HepG2 (cell line): Measurements from ENCODE around the gene MFSD6. TPM values are rescaled to one million over a fixed set of nuclear protein-coding genes. Genes with fewer than 3 reads are reported as not detected.
A peak's percentile ranks its signal among the peaks of the same experiment; 100 is the strongest.

Source experiments
- FOXK1 ChIP-seq: sonication (generic); formaldehyde crosslinking; IDR thresholded peaks from 2 replicates; pipeline ENCODE4 v1.4.0; 2020; ENCODE audit warnings: low read depth, missing genetic modification reagents, borderline replicate concordance
- IRX3 ChIP-seq: sonication (generic); formaldehyde crosslinking; IDR thresholded peaks from 2 replicates; pipeline ENCODE4 v1.8.1; 2023; ENCODE audit warnings: mild to moderate bottlenecking, low read depth, missing genetic modification reagents, borderline replicate concordance
- KDM6A ChIP-seq: IDR thresholded peaks from 2 replicates; pipeline ENCODE4 v1.6.1; 2016; ENCODE audit warnings: low read depth
- MEIS2 ChIP-seq: sonication (generic); formaldehyde crosslinking; IDR thresholded peaks from 2 replicates; pipeline ENCODE4 v1.9.0; 2021; ENCODE audit warnings: mild to moderate bottlenecking, missing genetic modification reagents
- MYNN ChIP-seq: sonication (generic); formaldehyde crosslinking; IDR thresholded peaks from 2 replicates; pipeline ENCODE4 v1.4.0; 2020; ENCODE audit warnings: mild to moderate bottlenecking, low read depth, missing genetic modification reagents
- PAWR ChIP-seq: sonication (generic); formaldehyde crosslinking; IDR thresholded peaks from 2 replicates; pipeline ENCODE4 v1.4.0; 2020; ENCODE audit warnings: missing genetic modification reagents, mild to moderate bottlenecking, borderline replicate concordance
- PAXIP1 ChIP-seq: sonication (generic); formaldehyde crosslinking; conservative IDR thresholded peaks from 2 replicates; pipeline ENCODE4 v1.4.0; 2020; ENCODE audit warnings: mild to moderate bottlenecking, missing genetic modification reagents, moderate library complexity
- PITX1 ChIP-seq: sonication (generic); formaldehyde crosslinking; IDR thresholded peaks from 2 replicates; pipeline ENCODE4 v1.5.1; 2020; ENCODE audit warnings: mild to moderate bottlenecking, missing genetic modification reagents
- RBM22 ChIP-seq: fragments of 200-400 bp; formaldehyde crosslinking; optimal IDR thresholded peaks from 2 replicates; pipeline ENCODE3; 2017; ENCODE audit warnings: mild to moderate bottlenecking, low read length, moderate library complexity
- SIX1 ChIP-seq: sonication (generic); formaldehyde crosslinking; IDR thresholded peaks from 2 replicates; pipeline ENCODE4 v1.4.0; 2020; ENCODE audit warnings: missing genetic modification reagents, borderline replicate concordance
- SNAI1 ChIP-seq: sonication (generic); formaldehyde crosslinking; IDR thresholded peaks from 2 replicates; pipeline ENCODE4 v1.5.0; 2020; ENCODE audit warnings: mild to moderate bottlenecking, missing genetic modification reagents, borderline replicate concordance
- ZNF234 ChIP-seq: sonication (generic); formaldehyde crosslinking; conservative IDR thresholded peaks from 2 replicates; pipeline ENCODE4 v1.5.1; 2020; ENCODE audit warnings: mild to moderate bottlenecking, missing genetic modification reagents
- ZNF75D ChIP-seq: sonication (generic); formaldehyde crosslinking; IDR thresholded peaks from 2 replicates; pipeline ENCODE4 v1.8.1; 2023; ENCODE audit warnings: missing genetic modification reagents, mild to moderate bottlenecking, borderline replicate concordance
- polyA plus RNA-seq, 8 experiments: library from polyadenylated mRNA; depleted of rRNA in 3 of 8; stranded (reverse) in 7 of 8; unstranded in 1 of 8; fragments of >200 nt; fragmentation: Illumina TruSeq in 4 of 8; extraction: Trizol in 4 of 8; gene quantifications; 2 replicates each; pipeline versions ENCODE4 v1.2.1 to v1.2.3, GENCODE V29; 2011 to 2016; ENCODE audit warnings: low read depth in 4 of 8, missing spikeins in 1 of 8, mixed read lengths in 1 of 8; ENCODE audit not compliant: insufficient read depth in 1 of 8
- total RNA-seq, 5 experiments: library from RNA; depleted of rRNA; stranded (reverse); fragments of >200 nt; fragmentation: Illumina TruSeq; extraction: Trizol; gene quantifications; 2 replicates each; pipeline ENCODE4 v1.2.3, GENCODE V29; 2016; ENCODE audit warnings: low read depth in 1 of 5
- TF ChIP-seq, protein P1 (sequence below): sonication (generic); formaldehyde crosslinking; IDR thresholded peaks from 2 replicates; pipeline ENCODE4 v1.4.0; 2020; ENCODE audit warnings: mild to moderate bottlenecking, missing genetic modification reagents, borderline replicate concordance
- TF ChIP-seq, protein P2 (sequence below): sonication (generic); formaldehyde crosslinking; IDR thresholded peaks from 2 replicates; pipeline ENCODE4 v1.4.0; 2020; ENCODE audit warnings: missing genetic modification reagents
- TF ChIP-seq, protein P3 (sequence below): sonication (generic); formaldehyde crosslinking; IDR thresholded peaks from 2 replicates; pipeline ENCODE4 v1.8.0; 2022; ENCODE audit warnings: missing genetic modification reagents, mild to moderate bottlenecking, inconsistent platforms, borderline replicate concordance
- TF ChIP-seq, protein P4 (sequence below): sonication (generic); formaldehyde crosslinking; IDR thresholded peaks from 2 replicates; pipeline ENCODE4 v1.8.1; 2023; ENCODE audit warnings: mild to moderate bottlenecking, inconsistent platforms, moderate library complexity, missing genetic modification reagents, borderline replicate concordance

The MFSD6 gene
- total and polyA plus RNA-seq, 2 of the 13 experiments (the other 11 are each of a cell fraction or from before 2014, with no cell fraction given) = 0.92 to 1.4 TPM

- TF ChIP-seq PAWR (CRISPR knock-in tag) (no peak), PITX1 (CRISPR knock-in tag) (peak; percentile 48; the same call in 1 of the 2 replicates), ZNF75D (CRISPR knock-in tag) (no peak), ZNF234 (no peak), KDM6A (no peak), MYNN (no peak), IRX3 (CRISPR knock-in tag) (no peak), SNAI1 (CRISPR knock-in tag) (no peak), RBM22 (no peak), SIX1 (no peak; the same call in 1 of the 2 replicates), PAXIP1 (CRISPR knock-in tag) (peak; percentile 60; the same call in 1 of the 2 replicates), MEIS2 (CRISPR knock-in tag) (no peak), FOXK1 (CRISPR knock-in tag) (no peak)
- TF ChIP-seq, protein P1, sequence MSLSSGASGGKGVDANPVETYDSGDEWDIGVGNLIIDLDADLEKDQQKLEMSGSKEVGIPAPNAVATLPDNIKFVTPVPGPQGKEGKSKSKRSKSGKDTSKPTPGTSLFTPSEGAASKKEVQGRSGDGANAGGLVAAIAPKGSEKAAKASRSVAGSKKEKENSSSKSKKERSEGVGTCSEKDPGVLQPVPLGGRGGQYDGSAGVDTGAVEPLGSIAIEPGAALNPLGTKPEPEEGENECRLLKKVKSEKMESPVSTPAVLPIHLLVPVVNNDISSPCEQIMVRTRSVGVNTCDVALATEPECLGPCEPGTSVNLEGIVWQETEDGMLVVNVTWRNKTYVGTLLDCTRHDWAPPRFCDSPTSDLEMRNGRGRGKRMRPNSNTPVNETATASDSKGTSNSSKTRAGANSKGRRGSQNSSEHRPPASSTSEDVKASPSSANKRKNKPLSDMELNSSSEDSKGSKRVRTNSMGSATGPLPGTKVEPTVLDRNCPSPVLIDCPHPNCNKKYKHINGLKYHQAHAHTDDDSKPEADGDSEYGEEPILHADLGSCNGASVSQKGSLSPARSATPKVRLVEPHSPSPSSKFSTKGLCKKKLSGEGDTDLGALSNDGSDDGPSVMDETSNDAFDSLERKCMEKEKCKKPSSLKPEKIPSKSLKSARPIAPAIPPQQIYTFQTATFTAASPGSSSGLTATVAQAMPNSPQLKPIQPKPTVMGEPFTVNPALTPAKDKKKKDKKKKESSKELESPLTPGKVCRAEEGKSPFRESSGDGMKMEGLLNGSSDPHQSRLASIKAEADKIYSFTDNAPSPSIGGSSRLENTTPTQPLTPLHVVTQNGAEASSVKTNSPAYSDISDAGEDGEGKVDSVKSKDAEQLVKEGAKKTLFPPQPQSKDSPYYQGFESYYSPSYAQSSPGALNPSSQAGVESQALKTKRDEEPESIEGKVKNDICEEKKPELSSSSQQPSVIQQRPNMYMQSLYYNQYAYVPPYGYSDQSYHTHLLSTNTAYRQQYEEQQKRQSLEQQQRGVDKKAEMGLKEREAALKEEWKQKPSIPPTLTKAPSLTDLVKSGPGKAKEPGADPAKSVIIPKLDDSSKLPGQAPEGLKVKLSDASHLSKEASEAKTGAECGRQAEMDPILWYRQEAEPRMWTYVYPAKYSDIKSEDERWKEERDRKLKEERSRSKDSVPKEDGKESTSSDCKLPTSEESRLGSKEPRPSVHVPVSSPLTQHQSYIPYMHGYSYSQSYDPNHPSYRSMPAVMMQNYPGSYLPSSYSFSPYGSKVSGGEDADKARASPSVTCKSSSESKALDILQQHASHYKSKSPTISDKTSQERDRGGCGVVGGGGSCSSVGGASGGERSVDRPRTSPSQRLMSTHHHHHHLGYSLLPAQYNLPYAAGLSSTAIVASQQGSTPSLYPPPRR = no peak
- TF ChIP-seq, protein P2, sequence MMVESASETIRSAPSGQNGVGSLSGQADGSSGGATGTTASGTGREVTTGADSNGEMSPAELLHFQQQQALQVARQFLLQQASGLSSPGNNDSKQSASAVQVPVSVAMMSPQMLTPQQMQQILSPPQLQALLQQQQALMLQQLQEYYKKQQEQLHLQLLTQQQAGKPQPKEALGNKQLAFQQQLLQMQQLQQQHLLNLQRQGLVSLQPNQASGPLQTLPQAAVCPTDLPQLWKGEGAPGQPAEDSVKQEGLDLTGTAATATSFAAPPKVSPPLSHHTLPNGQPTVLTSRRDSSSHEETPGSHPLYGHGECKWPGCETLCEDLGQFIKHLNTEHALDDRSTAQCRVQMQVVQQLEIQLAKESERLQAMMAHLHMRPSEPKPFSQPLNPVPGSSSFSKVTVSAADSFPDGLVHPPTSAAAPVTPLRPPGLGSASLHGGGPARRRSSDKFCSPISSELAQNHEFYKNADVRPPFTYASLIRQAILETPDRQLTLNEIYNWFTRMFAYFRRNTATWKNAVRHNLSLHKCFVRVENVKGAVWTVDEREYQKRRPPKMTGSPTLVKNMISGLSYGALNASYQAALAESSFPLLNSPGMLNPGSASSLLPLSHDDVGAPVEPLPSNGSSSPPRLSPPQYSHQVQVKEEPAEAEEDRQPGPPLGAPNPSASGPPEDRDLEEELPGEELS (CRISPR knock-in tag) = peak; percentile 69
- TF ChIP-seq, protein P3, sequence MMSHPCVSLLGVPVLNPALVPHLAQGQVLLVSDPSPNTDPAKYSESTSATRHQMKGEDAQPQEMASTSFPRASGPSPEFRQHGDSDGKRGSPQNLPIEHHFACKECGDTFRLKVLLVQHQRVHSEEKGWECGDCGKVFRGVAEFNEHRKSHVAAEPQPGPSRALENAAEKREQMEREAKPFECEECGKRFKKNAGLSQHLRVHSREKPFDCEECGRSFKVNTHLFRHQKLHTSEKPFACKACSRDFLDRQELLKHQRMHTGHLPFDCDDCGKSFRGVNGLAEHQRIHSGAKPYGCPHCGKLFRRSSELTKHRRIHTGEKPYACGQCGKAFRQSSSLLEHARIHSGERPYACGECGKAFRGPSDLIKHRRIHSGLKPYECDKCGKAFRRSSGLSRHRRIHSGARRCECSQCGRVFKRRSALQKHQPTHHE (CRISPR knock-in tag) = no peak
- TF ChIP-seq, protein P4, sequence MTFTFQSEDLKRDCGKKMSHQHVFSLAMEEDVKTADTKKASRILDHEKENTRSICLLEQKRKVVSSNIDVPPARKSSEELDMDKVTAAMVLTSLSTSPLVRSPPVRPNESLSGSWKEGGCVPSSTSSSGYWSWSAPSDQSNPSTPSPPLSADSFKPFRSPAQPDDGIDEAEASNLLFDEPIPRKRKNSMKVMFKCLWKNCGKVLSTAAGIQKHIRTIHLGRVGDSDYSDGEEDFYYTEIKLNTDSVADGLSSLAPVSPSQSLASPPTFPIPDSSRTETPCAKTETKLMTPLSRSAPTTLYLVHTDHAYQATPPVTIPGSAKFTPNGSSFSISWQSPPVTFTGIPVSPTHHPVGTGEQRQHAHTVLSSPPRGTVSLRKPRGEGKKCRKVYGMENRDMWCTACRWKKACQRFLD = no peak
Observed at GRCh38 chr2:190533968-190534309, 125.8 kb downstream of the MFSD6 start (continued).
